Caco-2 (cell line): Measurements from ENCODE around the gene HS1BP3. TPM values are rescaled to one million over a fixed set of nuclear protein-coding genes. Genes with fewer than 3 reads are reported as not detected.

Source experiments
- BruUV-seq: library from RNA; stranded (reverse); fragments of 400-500 nt; replicated peaks from 2 replicates; lab custom pipeline; 2021; lab: Mats Ljungman, UMichigan
- CTCF ChIA-PET: fragments of 300-600 bp; sonication (Branson Sonifier 250); formaldehyde crosslinking; loops from one replicate; lab custom pipeline; 2022; ENCODE audit warnings: antibody characterized with exemption; lab: Charles Lee
- POLR2A ChIA-PET: fragments of 300-600 bp; sonication (Branson Sonifier 250); formaldehyde crosslinking; loops from one replicate; lab custom pipeline; 2022; ENCODE audit warnings: antibody characterized with exemption; lab: Charles Lee
- DNase-seq, 2 experiments: peaks; one replicate each; pipeline versions ENCODE4 v3.0.0 to v3.0.0-alpha.2; 2020 to 2022
- H3K27me3 ChIP-seq: replicated peaks from 2 replicates; pipeline ENCODE4 v1.6.0; 2011; ENCODE audit warnings: low read length; ENCODE audit not compliant: control insufficient read depth, insufficient read depth
- H3K36me3 ChIP-seq: 2 replicates; pipeline ENCODE4 v1.5.1; 2011; ENCODE audit warnings: low read length; ENCODE audit not compliant: control insufficient read depth, insufficient read depth
- H3K4me1 ChIP-seq: fragments of 250-450 bp; sonication (Bioruptor Pico); 2 replicates; pipeline ENCODE4 v1.5.1; 2020; ENCODE audit warnings: mild to moderate bottlenecking
- H3K4me3 ChIP-seq: 2 replicates; pipeline ENCODE4 v1.5.1; 2011; ENCODE audit warnings: low read depth, mild to moderate bottlenecking, control low read depth, low read length
- H3K9me3 ChIP-seq: fragments of 250-450 bp; sonication (Bioruptor Pico); 2 replicates; pipeline ENCODE4 v1.5.1; 2020; ENCODE audit warnings: mild to moderate bottlenecking, moderate library complexity
- H3K27ac Mint-ChIP-seq: one replicate; pipeline ENCODE4 v1.8.0; 2022; ENCODE audit warnings: mixed read lengths; ENCODE audit not compliant: unreplicated experiment
- H3K27me3 Mint-ChIP-seq: one replicate; pipeline ENCODE4 v1.8.0; 2022; ENCODE audit warnings: mixed read lengths; ENCODE audit not compliant: insufficient read depth, unreplicated experiment
- H3K36me3 Mint-ChIP-seq: one replicate; pipeline ENCODE4 v1.8.0; 2022; ENCODE audit warnings: mild to moderate bottlenecking, mixed read lengths; ENCODE audit not compliant: insufficient read depth, unreplicated experiment
- H3K4me1 Mint-ChIP-seq: one replicate; pipeline ENCODE4 v1.8.0; 2022; ENCODE audit warnings: low read depth, mixed read lengths; ENCODE audit not compliant: unreplicated experiment
- H3K4me3 Mint-ChIP-seq: one replicate; pipeline ENCODE4 v1.8.0; 2022; ENCODE audit warnings: mild to moderate bottlenecking, moderate library complexity, mixed read lengths; ENCODE audit not compliant: unreplicated experiment
- H3K9me3 Mint-ChIP-seq: one replicate; pipeline ENCODE4 v1.8.0; 2022; ENCODE audit warnings: mixed read lengths; ENCODE audit not compliant: unreplicated experiment
- CTCF ChIP-seq, 2 experiments: fragments of 200-600 bp in 1 of 2; IDR thresholded peaks; 1 replicate in 1 of 2; 2 replicates in 1 of 2; pipeline versions ENCODE4 v1.5.1 to v1.8.0; 2011 to 2022; ENCODE audit warnings: antibody characterized with exemption in 1 of 2, control low read depth in 1 of 2, inconsistent platforms in 1 of 2, low read depth in 1 of 2, low read length in 1 of 2, mild to moderate bottlenecking in 1 of 2, moderate library complexity in 1 of 2; ENCODE audit not compliant: insufficient read depth in 1 of 2, severe bottlenecking in 1 of 2, unreplicated experiment in 1 of 2
- intact Hi-C: fragments of 100-400 bp; cut with micrococcal nuclease; formaldehyde crosslinking; loops from one replicate; pipeline ENCODE4 v1.10.0; 2022; ENCODE audit not compliant: unreplicated experiment
- total RNA-seq: library from RNA; stranded (reverse); gene quantifications from 2 replicates; pipeline ENCODE4 v1.2.3, GENCODE V29; 2022

Gene HS1BP3
- total RNA-seq, 1 experiment from 2014 or later: 31.1 TPM

- H3K36me3 Mint-ChIP-seq: no peaks in the 10 kb centered on the region
- no TSS peak for BruUV-seq
- H3K4me3 ChIP-seq: no peak overlapping the region
- no peaks in the 10 kb centered on the region for H3K4me1 Mint-ChIP-seq
- peak in 1 of 2 experiments; percentile 32 for DNase-seq
- no peak for TF ChIP-seq CTCF (IDR thresholded peaks at IDR 0.05; ENCODE audit: insufficient read depth in 1 of 2, low read depth in 1 of 2, low read length in 1 of 2, severe bottlenecking in 1 of 2, unreplicated experiment in 1 of 2)
- intact Hi-C loops: no loop called here
- ChIA-PET CTCF (no interaction called here), POLR2A (interaction anchor here (0.9 kb wide), 1 partner anchor 174 kb away, joined by 3 read pairs; the partner anchor contains the start of gene RHOB)
- H3K27ac Mint-ChIP-seq: no peak overlapping the region
- H3K27me3 ChIP-seq: no peaks in the 10 kb centered on the region
- H3K4me3 Mint-ChIP-seq: no peak overlapping the region
- H3K36me3 ChIP-seq: peaks cover 2% of the 10 kb centered on the region
- H3K9me3 Mint-ChIP-seq: no peaks in the 10 kb centered on the region
- no peaks in the 10 kb centered on the region for H3K27me3 Mint-ChIP-seq
- no peaks in the 10 kb centered on the region for H3K9me3 ChIP-seq
- no peaks in the 10 kb centered on the region; the same call in 1 of the 2 replicates for H3K4me1 ChIP-seq
Measured at GRCh38 chr2:20620696-20621365, 30.1 kb downstream of the HS1BP3 start.

- no peaks in the 10 kb centered on the region for H3K27me3 Mint-ChIP-seq
- CTCF ChIA-PET: no interaction called here
- no peak for TF ChIP-seq CTCF (IDR thresholded peaks at IDR 0.05; ENCODE audit: insufficient read depth in 1 of 2, low read depth in 1 of 2, low read length in 1 of 2, severe bottlenecking in 1 of 2, unreplicated experiment in 1 of 2)
- Histone ChIP-seq H3K27me3 (no peaks in the 10 kb centered on the region), H3K9me3 (no peaks in the 10 kb centered on the region), H3K4me1 (no peaks in the 10 kb centered on the region; the same call in 1 of the 2 replicates), H3K4me3 (no peak overlapping the region), H3K36me3 (peaks cover 2% of the 10 kb centered on the region)
- no peak overlapping the region for H3K27ac Mint-ChIP-seq
- H3K9me3 Mint-ChIP-seq: no peaks in the 10 kb centered on the region
- H3K36me3 Mint-ChIP-seq: no peaks in the 10 kb centered on the region
- intact Hi-C loops: no loop called here
- POLR2A ChIA-PET: no interaction called here
- no peak overlapping the region for H3K4me3 Mint-ChIP-seq
- BruUV-seq: no TSS peak
- peak in 1 of 2 experiments; percentile 26 for DNase-seq
- no peaks in the 10 kb centered on the region for H3K4me1 Mint-ChIP-seq
Measured at GRCh38 chr2:20620271-20620681, 30.6 kb downstream of the HS1BP3 start.

GRCh38 chr2:20619624-20620024, 31.3 kb downstream of the HS1BP3 start:
- no peak overlapping the region for H3K4me3 Mint-ChIP-seq
- Histone ChIP-seq H3K9me3 (no peaks in the 10 kb centered on the region), H3K36me3 (peaks cover 2% of the 10 kb centered on the region), H3K4me3 (no peak overlapping the region), H3K4me1 (no peaks in the 10 kb centered on the region; the same call in 1 of the 2 replicates), H3K27me3 (no peaks in the 10 kb centered on the region)
- BruUV-seq: no TSS peak
- ChIA-PET POLR2A (no interaction called here), CTCF (no interaction called here)
- TF ChIP-seq CTCF (IDR thresholded peaks at IDR 0.05; ENCODE audit: insufficient read depth in 1 of 2, low read depth in 1 of 2, low read length in 1 of 2, severe bottlenecking in 1 of 2, unreplicated experiment in 1 of 2): no peak
- intact Hi-C loops: no loop called here
- H3K36me3 Mint-ChIP-seq: no peaks in the 10 kb centered on the region
- no peak overlapping the region for H3K27ac Mint-ChIP-seq
- peak in 1 of 2 experiments; percentile 34 for DNase-seq
- H3K4me1 Mint-ChIP-seq: no peaks in the 10 kb centered on the region
- H3K27me3 Mint-ChIP-seq: no peaks in the 10 kb centered on the region
- no peaks in the 10 kb centered on the region for H3K9me3 Mint-ChIP-seq
